GM19193 (cell line): ENCODE measurements around the gene NDUFA8.

Experiments
- POLR2A ChIP-seq: IDR thresholded peaks from 4 replicates; pipeline ENCODE4 v1.6.1; 2011; ENCODE audit not compliant: insufficient read depth, insufficient read length; ENCODE audit errors: extremely low read depth

NDUFA8 gene

DNA sequence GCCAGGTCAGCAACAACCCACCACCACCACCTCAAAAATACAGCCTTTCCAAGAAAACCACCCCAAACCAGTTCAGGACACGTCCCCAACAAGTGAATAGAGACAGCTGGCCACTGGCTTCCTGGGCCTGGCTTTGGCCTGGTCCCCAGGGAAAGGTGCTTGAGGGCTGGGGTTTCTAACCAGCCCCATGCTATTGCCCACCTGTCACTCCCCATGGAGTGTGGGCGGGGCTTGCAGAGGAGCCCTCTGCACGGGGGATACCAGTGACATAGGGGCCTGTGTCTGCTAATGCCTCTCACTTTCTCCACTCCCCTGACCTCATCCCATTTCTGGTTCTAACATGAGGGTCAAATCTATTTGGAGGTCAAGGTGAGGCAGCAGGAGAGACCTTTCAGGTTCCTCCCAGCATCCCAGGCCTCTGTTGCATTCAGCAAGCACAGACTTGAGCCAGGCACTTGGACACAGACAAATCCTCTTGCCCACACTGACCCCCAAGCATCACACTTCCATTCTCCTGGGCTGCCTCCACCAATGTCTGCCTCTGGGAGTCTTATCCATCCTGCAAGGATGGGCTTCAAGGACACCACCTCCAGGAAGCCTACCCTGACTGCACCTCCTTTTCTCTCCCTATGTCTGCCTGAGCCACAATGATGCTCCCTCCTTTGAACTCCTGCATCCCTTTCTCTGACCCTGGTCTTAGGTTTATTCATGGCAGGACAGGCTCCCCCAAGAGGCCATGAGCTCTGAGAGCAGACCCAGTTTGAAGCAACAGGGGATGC, 50.4 kb downstream of the NDUFA8 start:
- no peak for TF ChIP-seq POLR2A

DNA sequence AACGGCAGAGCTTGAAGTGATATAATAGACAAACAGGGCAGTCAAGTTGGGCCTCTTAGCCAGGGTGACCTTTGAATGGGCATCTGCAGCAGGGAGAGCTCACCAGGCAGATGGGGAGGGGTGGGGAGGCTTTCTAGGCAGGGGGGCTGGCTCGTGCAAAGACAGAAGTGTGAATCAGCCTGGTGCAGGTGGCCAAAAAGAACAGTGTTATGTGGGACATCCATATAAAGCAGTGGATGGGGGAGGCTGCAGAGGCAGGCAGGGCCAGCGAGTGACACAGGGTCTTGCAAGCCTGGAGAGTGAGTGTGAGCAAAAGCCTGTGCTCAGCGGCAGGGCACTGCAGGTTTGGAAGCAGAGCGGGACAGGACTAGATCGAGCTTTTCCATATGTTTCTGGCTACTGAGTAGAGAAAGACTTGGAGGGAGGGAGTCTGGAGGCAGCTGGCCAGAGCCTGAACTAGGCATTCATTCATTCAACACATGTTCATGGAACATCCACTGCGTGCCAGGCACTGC, 52.2 kb downstream of the NDUFA8 start:
- no peak for TF ChIP-seq POLR2A

DNA sequence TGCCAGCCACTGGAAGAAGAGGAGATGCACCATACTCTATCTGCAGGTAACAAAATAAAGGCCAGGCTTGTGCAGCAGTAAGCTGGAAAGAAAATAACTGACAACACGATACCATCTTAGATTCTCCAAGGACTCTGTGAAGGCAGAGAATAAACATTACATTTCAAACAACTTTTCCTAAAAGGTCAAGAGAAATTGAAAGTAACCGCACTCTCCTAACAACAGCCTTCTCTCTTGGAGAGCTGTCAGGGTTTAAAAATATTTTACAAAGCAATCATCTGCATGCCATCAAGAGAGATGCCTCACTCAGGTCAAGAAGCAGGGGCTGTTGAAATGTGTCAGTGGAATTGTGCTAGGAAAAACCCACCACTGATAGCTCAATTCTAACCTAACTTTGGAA, 53.0 kb downstream of the NDUFA8 start:
- no peak for TF ChIP-seq POLR2A

DNA sequence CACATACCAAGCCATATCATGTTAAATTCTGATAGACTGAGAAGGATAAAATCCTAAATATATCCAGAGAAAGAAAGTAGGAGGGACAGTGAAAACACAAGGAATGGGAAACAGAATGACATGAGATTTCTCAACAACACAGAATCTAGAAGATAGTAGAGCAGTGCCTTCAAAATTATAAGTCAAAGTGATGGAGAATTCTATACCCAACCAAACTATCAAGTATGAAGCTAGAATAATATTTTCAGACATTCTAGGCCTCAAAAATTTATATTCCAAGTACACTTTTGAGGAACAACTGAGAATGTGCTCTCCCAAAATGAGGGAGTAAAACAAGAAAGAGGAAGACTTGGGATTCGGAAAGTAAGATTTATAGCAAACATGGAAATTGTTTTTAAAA, 55.6 kb downstream of the NDUFA8 start:
- TF ChIP-seq POLR2A = no peak

DNA sequence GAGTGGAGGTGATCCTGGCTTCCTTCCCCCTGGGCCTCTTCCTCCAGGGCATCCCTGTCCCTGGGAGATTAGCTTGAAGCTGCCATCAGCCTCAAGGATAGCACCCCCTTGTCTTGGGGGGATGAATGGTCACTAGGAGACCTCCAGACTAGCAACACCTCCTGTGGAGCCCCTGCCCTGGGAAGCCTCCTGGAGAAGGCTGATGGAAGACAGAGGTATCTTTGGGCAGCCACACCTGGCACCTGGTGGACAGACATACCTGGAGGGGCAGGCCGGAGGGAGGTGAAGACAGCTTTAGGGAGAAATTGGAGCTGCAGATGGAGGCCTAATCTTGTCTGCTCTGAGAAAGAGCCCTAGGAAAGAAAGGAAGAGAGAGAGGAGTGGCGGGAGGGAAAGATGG, 57.4 kb downstream of the NDUFA8 start:
- no peak for TF ChIP-seq POLR2A

DNA sequence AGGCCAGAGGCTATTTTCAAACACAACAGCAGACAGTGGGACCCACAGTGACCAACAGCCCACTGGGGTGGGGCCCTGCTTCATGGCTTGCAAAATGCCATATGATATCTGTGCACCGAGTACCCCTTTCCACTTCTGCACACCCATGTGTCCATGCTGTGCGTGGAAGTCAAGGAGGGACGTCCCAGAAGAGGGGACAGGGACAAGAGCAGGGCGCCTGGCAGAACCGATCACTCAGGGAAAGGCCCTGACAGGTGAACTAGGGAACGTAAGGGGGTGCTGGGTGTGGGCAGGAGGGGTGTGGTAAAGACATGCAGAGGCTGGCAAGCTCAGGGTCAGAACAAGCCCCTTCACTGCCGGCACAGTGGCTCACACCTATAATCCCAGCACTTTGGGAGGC, 58.8 kb downstream of the NDUFA8 start:
- no peak for TF ChIP-seq POLR2A

DNA sequence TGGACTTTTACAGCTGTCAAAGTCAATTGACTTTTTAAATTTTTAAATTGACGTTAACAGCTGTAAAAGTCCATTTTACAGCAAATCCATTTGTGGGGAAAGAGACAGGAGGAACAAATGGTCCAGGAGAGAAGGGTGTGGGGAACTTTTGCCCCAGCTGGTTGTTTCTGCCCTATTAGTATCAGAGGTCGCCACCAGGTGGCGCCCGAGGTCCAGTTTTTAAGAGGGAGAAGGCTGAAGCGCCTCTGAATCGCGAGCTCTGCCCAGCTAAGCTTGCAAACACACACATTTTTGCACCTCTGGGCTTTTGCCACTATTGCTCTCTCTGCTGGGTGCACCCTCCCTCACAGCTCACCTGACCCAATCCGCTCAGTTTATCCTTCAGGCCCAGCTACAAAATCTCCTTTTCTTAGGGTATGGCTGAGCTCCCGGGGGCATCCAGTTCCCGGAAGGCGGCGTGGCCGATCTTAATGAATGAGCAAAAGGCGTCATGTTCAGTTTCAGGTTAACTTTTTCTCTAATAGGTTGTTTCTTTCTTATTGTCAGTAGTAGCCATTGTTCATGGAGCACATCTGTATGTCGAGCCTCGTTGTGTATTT, 60.2 kb downstream of the NDUFA8 start:
- no peak for TF ChIP-seq POLR2A

DNA sequence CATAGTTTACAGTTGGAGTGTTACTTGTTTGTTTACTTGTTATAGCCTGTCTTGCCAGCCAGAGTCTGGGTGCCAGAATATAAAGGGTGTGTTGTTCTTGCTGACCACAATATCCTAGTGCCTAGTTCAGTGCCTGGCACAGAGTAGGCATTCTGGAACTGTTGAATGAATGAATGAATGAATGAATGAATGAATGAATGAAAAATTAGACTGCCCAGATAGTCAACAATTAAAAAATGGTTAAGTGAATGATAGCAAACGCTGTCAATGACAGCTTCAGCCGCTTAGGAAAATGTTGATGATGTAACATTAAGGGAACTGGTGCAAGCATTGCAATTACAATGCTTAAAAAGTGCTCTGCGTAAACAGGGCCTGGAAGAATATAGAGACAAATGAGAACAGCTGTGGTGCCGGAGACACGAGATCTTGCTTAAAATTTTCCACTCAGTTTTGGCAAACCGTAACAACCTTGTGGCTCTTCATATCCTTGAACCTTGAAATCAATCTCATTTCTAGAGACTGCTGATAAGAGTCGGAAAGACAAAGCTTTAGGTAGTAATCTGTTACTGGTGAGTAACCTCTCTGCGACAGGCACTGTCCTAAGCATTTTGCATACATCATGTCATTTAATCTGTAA, 61.8 kb downstream of the NDUFA8 start:
- no peak for TF ChIP-seq POLR2A

DNA sequence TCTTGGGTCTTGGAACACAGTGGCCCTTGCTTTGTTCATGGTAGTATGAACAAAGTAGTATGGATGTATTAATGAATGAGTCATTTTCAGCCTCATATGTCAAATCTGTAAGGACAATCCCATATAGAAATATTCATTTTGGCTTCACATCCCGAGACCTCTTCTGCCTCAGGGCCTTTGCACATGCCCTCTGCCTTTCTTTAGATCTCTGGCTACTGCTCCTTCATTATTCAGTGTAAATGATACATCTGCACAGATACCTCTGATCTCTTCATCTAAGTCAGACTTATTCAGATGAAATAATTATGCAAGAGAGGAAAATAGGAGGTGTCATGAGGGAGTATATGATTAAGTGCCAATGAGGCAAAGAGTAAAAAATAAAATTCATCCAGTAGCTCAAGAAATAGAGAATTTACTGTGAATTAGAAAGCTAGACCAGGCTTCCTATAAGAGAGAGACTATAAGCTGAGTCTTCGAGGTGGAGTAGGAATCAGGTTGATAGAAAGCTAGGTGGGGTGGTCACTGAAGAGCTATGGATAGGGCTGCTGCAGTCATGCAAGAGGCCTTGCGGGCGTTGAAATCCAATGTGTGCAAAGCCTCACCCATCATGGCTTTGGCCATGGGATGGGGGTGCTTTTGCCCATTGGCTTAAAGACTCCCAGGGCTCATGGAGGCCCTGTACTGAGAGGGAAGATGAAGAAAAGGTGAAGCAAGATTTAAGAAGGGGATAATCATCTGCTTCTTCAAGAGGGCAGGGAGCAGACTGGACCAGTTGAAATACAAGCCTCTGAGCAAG, 62.8 kb downstream of the NDUFA8 start:
- TF ChIP-seq POLR2A = no peak

DNA sequence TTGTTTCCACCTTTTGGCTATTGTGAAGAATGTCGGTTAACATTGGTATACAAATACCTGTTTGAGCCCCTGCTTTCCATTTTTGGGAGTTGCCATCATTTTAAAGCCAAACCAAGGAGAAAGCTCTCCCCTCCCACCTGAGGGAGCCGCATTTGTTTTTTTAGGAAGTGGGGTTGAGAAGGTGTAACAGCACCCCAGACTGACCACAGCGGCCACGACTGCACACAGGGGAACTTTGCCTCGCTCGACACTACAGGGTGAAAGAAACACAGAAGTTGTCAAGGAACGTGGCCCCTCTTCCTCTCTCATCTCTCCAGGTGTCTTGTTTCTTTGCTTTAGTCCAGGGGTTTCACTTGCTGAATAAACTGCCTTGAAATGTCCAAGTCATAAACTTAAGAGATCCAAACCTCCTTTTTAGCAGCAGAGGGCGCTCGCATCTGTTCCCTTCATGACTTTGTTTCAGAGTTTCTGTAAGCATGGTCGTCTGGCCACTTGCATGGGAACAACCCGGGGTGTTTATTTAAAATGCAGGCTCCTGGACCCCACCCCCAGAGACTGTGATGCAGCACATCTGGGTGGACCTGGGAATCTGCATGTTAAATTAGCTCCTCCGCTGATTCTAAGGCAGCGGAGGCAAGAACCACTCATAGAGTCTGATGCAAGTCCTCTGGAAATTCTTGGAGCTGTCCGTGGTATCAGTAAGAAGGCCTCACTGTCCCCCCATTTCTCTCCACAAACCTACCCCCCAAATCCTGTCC, 64.4 kb downstream of the NDUFA8 start:
- TF ChIP-seq POLR2A = no peak
